ENCODE measurements around the gene RNF186. TPM values are rescaled to one million over a fixed set of nuclear protein-coding genes. Genes with fewer than 3 reads are reported as not detected.

RNF186 gene
- total and polyA plus RNA-seq, 2 of the 13 experiments (the other 11 are each of a cell fraction or from before 2014, with no cell fraction given), result 0.07 to 0.20 TPM

DNA sequence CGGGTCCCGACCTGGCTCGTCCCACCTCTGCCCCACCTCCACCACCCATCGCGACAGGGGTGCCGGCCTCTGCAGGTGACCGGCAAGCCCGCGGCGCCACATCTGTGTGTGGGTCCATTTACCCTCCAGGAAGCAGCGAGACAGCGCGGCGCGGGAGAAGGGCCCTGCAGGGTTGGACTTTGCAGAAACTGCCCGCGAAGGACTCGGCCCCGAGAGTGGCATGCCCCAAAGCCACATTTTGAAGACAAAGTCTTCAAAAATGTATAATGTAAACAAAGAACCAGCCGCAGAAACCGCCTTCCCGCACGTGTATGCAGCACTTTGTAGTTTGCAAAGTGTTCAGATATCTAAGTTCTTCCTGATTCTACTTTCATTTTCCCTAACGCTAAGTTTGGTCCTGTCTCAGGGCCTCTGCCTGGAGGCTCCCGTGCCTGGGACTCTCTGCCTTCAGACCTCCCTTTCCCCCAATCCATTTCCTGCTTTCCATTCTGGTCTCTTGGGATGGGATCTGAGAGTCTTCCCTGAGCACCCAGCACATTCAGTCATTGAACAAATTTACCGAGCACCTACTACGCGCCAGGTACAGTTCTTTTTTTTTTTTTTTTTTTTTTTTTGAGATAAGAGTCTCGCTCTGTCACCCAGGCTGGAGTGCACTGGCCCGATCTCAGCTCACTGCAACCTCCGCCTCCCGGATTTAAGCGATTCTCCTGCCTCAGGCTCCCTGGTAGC is 14.8 kb downstream of the RNF186 start (continued):
- no peak for TF ChIP-seq NFYC (CRISPR knock-in tag; IDR thresholded peaks at IDR 0.05)
- TF ChIP-seq SKI (IDR thresholded peaks at IDR 0.05; ENCODE audit: partially characterized antibody), result no peak
- TF ChIP-seq CHD4 (IDR thresholded peaks at IDR 0.05; ENCODE audit: borderline replicate concordance, low read length), result no peak
- 0 out of 2 replicates have a peak, but pooled peaks have one; percentile 64 for TF ChIP-seq EED (CRISPR knock-in tag; IDR thresholded peaks at IDR 0.05)
- TF ChIP-seq ZNF562 (CRISPR knock-in tag; IDR thresholded peaks at IDR 0.05; ENCODE audit: borderline replicate concordance), result no peak
- TF ChIP-seq, protein P1, sequence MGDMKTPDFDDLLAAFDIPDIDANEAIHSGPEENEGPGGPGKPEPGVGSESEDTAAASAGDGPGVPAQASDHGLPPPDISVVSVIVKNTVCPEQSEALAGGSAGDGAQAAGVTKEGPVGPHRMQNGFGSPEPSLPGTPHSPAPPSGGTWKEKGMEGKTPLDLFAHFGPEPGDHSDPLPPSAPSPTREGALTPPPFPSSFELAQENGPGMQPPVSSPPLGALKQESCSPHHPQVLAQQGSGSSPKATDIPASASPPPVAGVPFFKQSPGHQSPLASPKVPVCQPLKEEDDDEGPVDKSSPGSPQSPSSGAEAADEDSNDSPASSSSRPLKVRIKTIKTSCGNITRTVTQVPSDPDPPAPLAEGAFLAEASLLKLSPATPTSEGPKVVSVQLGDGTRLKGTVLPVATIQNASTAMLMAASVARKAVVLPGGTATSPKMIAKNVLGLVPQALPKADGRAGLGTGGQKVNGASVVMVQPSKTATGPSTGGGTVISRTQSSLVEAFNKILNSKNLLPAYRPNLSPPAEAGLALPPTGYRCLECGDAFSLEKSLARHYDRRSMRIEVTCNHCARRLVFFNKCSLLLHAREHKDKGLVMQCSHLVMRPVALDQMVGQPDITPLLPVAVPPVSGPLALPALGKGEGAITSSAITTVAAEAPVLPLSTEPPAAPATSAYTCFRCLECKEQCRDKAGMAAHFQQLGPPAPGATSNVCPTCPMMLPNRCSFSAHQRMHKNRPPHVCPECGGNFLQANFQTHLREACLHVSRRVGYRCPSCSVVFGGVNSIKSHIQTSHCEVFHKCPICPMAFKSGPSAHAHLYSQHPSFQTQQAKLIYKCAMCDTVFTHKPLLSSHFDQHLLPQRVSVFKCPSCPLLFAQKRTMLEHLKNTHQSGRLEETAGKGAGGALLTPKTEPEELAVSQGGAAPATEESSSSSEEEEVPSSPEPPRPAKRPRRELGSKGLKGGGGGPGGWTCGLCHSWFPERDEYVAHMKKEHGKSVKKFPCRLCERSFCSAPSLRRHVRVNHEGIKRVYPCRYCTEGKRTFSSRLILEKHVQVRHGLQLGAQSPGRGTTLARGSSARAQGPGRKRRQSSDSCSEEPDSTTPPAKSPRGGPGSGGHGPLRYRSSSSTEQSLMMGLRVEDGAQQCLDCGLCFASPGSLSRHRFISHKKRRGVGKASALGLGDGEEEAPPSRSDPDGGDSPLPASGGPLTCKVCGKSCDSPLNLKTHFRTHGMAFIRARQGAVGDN (CRISPR knock-in tag; IDR thresholded peaks at IDR 0.05), result peak; percentile 70
- TF ChIP-seq ZNF746 (CRISPR knock-in tag; IDR thresholded peaks at IDR 0.05), result no peak
- peak; percentile 51; the same call in 1 of the 2 replicates for TF ChIP-seq ZNF788 (CRISPR knock-in tag; IDR thresholded peaks at IDR 0.05; ENCODE audit: borderline replicate concordance)
- TF ChIP-seq RXRB (CRISPR knock-in tag; IDR thresholded peaks at IDR 0.05; ENCODE audit: borderline replicate concordance), result no peak
- TF ChIP-seq ZNF251 (CRISPR knock-in tag; IDR thresholded peaks at IDR 0.05), result no peak
- TF ChIP-seq DNMT1 (CRISPR knock-in tag; IDR thresholded peaks at IDR 0.05), result 0 out of 2 replicates have a peak, but pooled peaks have one; percentile 30
- TF ChIP-seq, protein P2, sequence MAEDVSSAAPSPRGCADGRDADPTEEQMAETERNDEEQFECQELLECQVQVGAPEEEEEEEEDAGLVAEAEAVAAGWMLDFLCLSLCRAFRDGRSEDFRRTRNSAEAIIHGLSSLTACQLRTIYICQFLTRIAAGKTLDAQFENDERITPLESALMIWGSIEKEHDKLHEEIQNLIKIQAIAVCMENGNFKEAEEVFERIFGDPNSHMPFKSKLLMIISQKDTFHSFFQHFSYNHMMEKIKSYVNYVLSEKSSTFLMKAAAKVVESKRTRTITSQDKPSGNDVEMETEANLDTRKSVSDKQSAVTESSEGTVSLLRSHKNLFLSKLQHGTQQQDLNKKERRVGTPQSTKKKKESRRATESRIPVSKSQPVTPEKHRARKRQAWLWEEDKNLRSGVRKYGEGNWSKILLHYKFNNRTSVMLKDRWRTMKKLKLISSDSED (CRISPR knock-in tag; IDR thresholded peaks at IDR 0.05), result no peak
- TF ChIP-seq NR1H2 (CRISPR knock-in tag; IDR thresholded peaks at IDR 0.05; ENCODE audit: borderline replicate concordance, low read depth), result no peak
- TF ChIP-seq, protein P3, sequence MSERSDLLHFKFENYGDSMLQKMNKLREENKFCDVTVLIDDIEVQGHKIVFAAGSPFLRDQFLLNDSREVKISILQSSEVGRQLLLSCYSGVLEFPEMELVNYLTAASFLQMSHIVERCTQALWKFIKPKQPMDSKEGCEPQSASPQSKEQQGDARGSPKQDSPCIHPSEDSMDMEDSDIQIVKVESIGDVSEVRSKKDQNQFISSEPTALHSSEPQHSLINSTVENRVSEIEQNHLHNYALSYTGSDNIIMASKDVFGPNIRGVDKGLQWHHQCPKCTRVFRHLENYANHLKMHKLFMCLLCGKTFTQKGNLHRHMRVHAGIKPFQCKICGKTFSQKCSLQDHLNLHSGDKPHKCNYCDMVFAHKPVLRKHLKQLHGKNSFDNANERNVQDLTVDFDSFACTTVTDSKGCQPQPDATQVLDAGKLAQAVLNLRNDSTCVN (CRISPR knock-in tag; IDR thresholded peaks at IDR 0.05; ENCODE audit: borderline replicate concordance), result no peak
- no peak for TF ChIP-seq ZNF543 (CRISPR knock-in tag; IDR thresholded peaks at IDR 0.05)
- TF ChIP-seq, protein P4, sequence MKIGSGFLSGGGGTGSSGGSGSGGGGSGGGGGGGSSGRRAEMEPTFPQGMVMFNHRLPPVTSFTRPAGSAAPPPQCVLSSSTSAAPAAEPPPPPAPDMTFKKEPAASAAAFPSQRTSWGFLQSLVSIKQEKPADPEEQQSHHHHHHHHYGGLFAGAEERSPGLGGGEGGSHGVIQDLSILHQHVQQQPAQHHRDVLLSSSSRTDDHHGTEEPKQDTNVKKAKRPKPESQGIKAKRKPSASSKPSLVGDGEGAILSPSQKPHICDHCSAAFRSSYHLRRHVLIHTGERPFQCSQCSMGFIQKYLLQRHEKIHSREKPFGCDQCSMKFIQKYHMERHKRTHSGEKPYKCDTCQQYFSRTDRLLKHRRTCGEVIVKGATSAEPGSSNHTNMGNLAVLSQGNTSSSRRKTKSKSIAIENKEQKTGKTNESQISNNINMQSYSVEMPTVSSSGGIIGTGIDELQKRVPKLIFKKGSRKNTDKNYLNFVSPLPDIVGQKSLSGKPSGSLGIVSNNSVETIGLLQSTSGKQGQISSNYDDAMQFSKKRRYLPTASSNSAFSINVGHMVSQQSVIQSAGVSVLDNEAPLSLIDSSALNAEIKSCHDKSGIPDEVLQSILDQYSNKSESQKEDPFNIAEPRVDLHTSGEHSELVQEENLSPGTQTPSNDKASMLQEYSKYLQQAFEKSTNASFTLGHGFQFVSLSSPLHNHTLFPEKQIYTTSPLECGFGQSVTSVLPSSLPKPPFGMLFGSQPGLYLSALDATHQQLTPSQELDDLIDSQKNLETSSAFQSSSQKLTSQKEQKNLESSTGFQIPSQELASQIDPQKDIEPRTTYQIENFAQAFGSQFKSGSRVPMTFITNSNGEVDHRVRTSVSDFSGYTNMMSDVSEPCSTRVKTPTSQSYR (CRISPR knock-in tag; IDR thresholded peaks at IDR 0.05; ENCODE audit: borderline replicate concordance), result no peak
- TF ChIP-seq CBX2 (IDR thresholded peaks at IDR 0.05; ENCODE audit: low read depth, low read length), result no peak
- no peak for TF ChIP-seq CBX2 (CRISPR knock-in tag; IDR thresholded peaks at IDR 0.05; ENCODE audit: low read depth)

Measured in HepG2 (cell line).